ENCODE data around the gene SPG7. TPM values are rescaled to one million over a fixed set of nuclear protein-coding genes. Genes with fewer than 3 reads are reported as not detected.

The SPG7 gene
- total RNA-seq, 4 donors from 2014 or later: 65.0 to 104 (median 84.9) TPM

DNA sequence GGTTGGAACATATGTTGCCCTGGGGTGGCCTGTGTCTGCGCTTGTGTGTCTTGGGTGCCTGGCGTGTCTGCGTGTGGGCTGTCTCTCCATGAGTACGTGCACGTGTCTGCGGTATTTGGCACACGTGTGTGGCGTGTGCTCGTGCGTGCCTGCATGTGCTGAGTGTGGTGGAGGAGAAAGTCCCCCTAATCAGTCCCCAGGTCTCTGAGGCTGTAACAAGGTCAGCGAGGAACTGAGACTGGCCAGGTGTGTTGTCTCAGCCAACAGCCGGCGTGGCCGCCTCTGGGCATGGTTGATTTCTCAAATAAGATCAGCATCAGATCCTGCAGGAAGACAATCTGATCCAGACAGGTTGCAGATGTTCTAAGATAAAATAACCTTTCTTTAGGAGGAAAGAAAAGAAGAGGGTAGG is 63.9 kb downstream of the SPG7 start:
- no peaks in the 10 kb centered on the region for H3K9me3 ChIP-seq
- peaks cover 15 to 39% (median 23%) of the 10 kb centered on the region in 3 donors for H3K4me1 ChIP-seq
- no peak overlapping the region for H3K27ac ChIP-seq
- no peaks in the 10 kb centered on the region for H3K36me3 ChIP-seq
- DNase-seq: no peak
- intact Hi-C loops (cut with DNase I): no loop called here
- TF ChIP-seq, protein P1, sequence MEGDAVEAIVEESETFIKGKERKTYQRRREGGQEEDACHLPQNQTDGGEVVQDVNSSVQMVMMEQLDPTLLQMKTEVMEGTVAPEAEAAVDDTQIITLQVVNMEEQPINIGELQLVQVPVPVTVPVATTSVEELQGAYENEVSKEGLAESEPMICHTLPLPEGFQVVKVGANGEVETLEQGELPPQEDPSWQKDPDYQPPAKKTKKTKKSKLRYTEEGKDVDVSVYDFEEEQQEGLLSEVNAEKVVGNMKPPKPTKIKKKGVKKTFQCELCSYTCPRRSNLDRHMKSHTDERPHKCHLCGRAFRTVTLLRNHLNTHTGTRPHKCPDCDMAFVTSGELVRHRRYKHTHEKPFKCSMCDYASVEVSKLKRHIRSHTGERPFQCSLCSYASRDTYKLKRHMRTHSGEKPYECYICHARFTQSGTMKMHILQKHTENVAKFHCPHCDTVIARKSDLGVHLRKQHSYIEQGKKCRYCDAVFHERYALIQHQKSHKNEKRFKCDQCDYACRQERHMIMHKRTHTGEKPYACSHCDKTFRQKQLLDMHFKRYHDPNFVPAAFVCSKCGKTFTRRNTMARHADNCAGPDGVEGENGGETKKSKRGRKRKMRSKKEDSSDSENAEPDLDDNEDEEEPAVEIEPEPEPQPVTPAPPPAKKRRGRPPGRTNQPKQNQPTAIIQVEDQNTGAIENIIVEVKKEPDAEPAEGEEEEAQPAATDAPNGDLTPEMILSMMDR (IDR thresholded peaks at IDR 0.05): no peak
- no peak for TF ChIP-seq POLR2A (IDR thresholded peaks at IDR 0.05)
- WGBS, 2 donors: 30 to 32% methylated on average over 14 of the region's 14 CpGs
- peaks cover 7 to 85% (median 11%) of the 10 kb centered on the region in 4 donors for H3K27me3 ChIP-seq
- H3K4me3 ChIP-seq: no peak overlapping the region

DNA sequence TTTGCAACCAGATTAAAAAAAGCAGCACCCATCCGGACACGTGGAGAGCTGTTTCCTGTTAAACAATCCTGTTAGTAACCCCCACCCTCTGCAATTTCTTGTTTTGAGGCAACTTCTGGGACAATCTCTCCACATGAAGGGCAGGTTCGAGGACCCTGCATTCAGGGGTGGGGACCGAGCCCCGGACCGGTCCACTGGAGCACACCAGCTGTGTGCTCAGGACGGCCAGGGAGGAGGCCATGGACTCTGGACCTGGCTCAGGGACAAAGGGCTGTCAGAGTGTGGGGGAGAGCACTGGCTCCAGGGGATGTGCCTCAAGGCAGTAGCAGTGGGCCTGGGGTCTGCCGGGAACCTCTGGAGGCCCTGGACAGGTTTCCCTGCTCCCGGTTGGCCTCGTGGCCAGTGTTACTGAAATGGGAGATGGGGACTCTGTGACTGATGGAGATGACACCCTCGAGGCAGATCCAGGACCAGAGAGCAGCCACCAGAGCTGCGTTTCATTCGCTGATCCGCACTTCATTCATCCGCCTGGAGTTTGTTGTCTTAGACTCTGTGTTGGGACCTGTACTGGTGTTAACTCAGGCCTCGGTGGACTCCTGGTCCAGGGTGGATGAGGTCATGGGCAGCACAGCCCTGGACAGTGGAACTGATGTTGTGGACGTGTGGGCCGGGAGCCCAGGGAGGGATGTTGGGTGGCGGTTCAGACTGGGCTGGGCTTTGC is 64.4 kb downstream of the SPG7 start:
- Histone ChIP-seq H3K27ac (no peak overlapping the region), H3K36me3 (no peaks in the 10 kb centered on the region), H3K27me3 (peaks cover 7 to 91% (median 11%) of the 10 kb centered on the region in 4 donors), H3K4me1 (peaks cover 15 to 39% (median 23%) of the 10 kb centered on the region in 3 donors), H3K9me3 (no peaks in the 10 kb centered on the region), H3K4me3 (no peak overlapping the region)
- intact Hi-C loops (cut with DNase I): no loop called here
- no peak for TF ChIP-seq POLR2A (IDR thresholded peaks at IDR 0.05)
- TF ChIP-seq, protein P1 (IDR thresholded peaks at IDR 0.05): no peak
- DNase-seq: no peak
- WGBS, 2 donors: 66% methylated on average over 9 to 11 of the region's 19 CpGs

DNA sequence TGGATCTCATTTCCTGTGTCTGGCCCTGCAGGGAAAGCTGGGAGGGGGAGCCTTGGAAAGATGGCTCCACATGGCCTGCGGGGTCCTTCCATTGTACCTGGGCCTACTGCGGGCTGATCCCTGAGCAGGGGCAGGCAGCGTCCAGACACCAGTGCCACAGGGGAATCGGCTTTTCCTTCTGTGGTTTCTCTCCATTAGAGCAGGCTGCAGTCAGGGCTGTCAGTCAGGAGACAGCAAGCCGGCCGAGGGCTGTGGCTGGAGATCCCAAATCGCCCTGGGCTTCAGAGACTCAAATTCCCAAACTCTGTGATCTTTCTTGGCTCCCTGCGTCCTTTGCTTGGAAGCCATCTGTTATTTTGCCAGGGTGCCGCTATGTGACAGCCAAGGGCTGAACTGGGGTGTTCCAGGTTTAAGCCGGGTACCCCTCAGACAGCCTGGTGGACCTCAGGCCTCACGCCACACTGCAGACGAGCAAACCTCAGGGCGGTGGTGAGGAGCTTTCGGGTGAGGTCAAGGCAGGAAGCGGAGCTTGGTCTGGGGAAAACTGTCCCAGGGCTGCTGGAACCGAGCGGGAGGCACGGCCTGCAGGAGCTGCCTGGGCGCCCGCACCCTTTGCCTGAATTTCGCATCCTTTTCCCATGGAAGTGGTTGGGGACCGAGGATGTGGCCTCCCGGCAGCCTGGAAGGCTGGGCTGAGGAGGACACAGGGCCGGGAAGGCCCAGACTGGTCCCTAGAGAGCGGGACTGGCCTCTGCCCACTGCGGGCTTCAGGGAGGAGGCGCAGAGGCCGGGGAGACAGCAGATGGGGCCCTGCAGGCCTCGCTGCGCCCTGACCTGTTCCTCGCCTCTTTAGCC is 65.8 kb downstream of the SPG7 start:
- Histone ChIP-seq H3K4me3 (peak overlapping the region in 3 of 4 donors; percentile 29 to 58 (median 43)), H3K9me3 (no peaks in the 10 kb centered on the region), H3K36me3 (no peaks in the 10 kb centered on the region), H3K4me1 (peaks cover 15 to 39% (median 23%) of the 10 kb centered on the region in 3 donors), H3K27me3 (peaks cover 7 to 83% (median 11%) of the 10 kb centered on the region in 4 donors), H3K27ac (no peak overlapping the region)
- intact Hi-C loops (cut with DNase I): no loop called here
- TF ChIP-seq POLR2A (IDR thresholded peaks at IDR 0.05): no peak
- TF ChIP-seq, protein P1 (IDR thresholded peaks at IDR 0.05): no peak
- 74 to 75% methylated on average over 6 to 11 of the region's 31 CpGs for WGBS, 2 donors
- DNase-seq: no peak

DNA sequence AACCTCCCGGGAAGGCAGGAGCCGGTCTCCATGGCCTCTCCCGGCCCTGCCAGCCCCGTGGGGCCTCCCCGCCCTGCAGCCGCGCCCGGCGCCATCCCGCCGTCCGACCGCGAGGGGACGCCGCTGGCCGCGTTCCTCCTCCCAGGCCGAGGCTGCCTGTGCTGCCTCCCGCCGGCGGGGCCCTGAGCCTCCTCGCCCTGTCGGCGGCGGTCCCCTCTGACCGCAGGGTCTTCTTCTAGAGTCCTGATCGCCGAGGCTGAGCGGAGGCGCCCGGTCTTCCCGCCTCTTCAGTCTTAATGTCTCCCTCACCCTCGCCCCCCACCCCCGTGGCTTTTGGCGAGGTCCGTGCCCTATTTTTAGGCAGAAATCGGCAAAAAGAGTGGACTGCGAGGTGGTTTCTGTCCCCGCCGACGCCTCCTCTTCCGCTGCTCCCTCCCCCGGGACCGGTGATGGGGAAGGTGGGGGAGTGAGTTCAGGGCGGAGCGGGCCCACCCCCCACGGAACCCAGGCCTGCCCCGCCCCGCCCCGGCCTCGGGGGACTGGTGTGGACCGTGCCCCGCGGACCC is 66.6 kb downstream of the SPG7 start:
- H3K4me1 ChIP-seq: peaks cover 15 to 39% (median 23%) of the 10 kb centered on the region in 3 donors
- H3K4me3 ChIP-seq: peak overlapping the region; percentile 18 to 58 (median 36)
- TF ChIP-seq, protein P1 (IDR thresholded peaks at IDR 0.05): peak; percentile 22 to 95 (median 74)
- TF ChIP-seq POLR2A (IDR thresholded peaks at IDR 0.05): no peak
- peaks cover 7 to 76% (median 11%) of the 10 kb centered on the region in 4 donors for H3K27me3 ChIP-seq
- no peaks in the 10 kb centered on the region for H3K36me3 ChIP-seq
- no peak overlapping the region for H3K27ac ChIP-seq
- 1% methylated on average over 11 of the region's 55 CpGs; no CpG with 5 or more reads in 1 of the 2 donors for WGBS, 2 donors
- H3K9me3 ChIP-seq: no peaks in the 10 kb centered on the region
- DNase-seq: no peak
- intact Hi-C loops (cut with DNase I): no loop called here

All from esophagus squamous epithelium (tissue), 5 donors.